ENCODE data around the gene MAPK7. TPM values are rescaled to one million over a fixed set of nuclear protein-coding genes. Genes with fewer than 3 reads are reported as not detected.

Gene MAPK7
- total RNA-seq, 4 donors from 2014 or later, result 35.0 to 60.7 (median 46.5) TPM

GRCh38 chr17:19331543-19332245 lies 46.6 kb upstream of the MAPK7 start:
- no peaks in the 10 kb centered on the region for H3K9me3 ChIP-seq
- peaks cover 0 to under 1% (median 0%) of the 10 kb centered on the region in 4 donors for H3K4me1 ChIP-seq
- no peak overlapping the region for H3K4me3 ChIP-seq
- peak in 1 of 3 donors; percentile 34 for DNase-seq
- TF ChIP-seq POLR2A (IDR thresholded peaks at IDR 0.05) (no peak), CTCF (IDR thresholded peaks at IDR 0.05) (no peak)
- H3K27ac ChIP-seq, result no peak overlapping the region
- H3K27me3 ChIP-seq, result no peaks in the 10 kb centered on the region
- peaks cover 0 to 21% (median 0%) of the 10 kb centered on the region in 3 donors for H3K36me3 ChIP-seq

- DNase-seq, result peak in 1 of 3 donors; percentile 43
These were observed 45.7 kb upstream of the MAPK7 start for GRCh38 chr17:19332371-19333131.

GRCh38 chr17:19333132-19333440 lies 45.2 kb upstream of the MAPK7 start:
- peaks cover 0 to 21% (median 0%) of the 10 kb centered on the region in 3 donors for H3K36me3 ChIP-seq
- peaks cover 0 to 6% (median 3%) of the 10 kb centered on the region in 4 donors for H3K4me1 ChIP-seq
- H3K4me3 ChIP-seq, result no peak overlapping the region
- no peak overlapping the region for H3K27ac ChIP-seq
- no peaks in the 10 kb centered on the region for H3K9me3 ChIP-seq
- no peaks in the 10 kb centered on the region for H3K27me3 ChIP-seq
- DNase-seq, result peak in 1 of 3 donors; percentile 32
- no peak for TF ChIP-seq CTCF (IDR thresholded peaks at IDR 0.05)
- no peak for TF ChIP-seq POLR2A (IDR thresholded peaks at IDR 0.05)

More at GRCh38 chr17:19332371-19333131, 45.7 kb upstream of the MAPK7 start:
- no peak for TF ChIP-seq CTCF (IDR thresholded peaks at IDR 0.05)
- no peak for TF ChIP-seq POLR2A (IDR thresholded peaks at IDR 0.05)
- Histone ChIP-seq H3K27me3 (no peaks in the 10 kb centered on the region), H3K4me1 (peaks cover 0 to 6% (median under 1%) of the 10 kb centered on the region in 4 donors), H3K9me3 (no peaks in the 10 kb centered on the region), H3K36me3 (peaks cover 0 to 21% (median 0%) of the 10 kb centered on the region in 3 donors), H3K4me3 (no peak overlapping the region), H3K27ac (no peak overlapping the region)

- H3K4me1 ChIP-seq, result peaks cover 0 to 6% (median 3%) of the 10 kb centered on the region in 4 donors
- peaks cover 0 to 18% (median 0%) of the 10 kb centered on the region in 3 donors for H3K36me3 ChIP-seq
These were observed 44.5 kb upstream of the MAPK7 start for GRCh38 chr17:19333736-19334290.

More at GRCh38 chr17:19333736-19334290, 44.5 kb upstream of the MAPK7 start:
- TF ChIP-seq POLR2A (IDR thresholded peaks at IDR 0.05) (no peak), CTCF (IDR thresholded peaks at IDR 0.05) (no peak)
- DNase-seq, result peak in 1 of 3 donors; percentile 35
- Histone ChIP-seq H3K4me3 (no peak overlapping the region), H3K9me3 (no peaks in the 10 kb centered on the region), H3K27ac (no peak overlapping the region), H3K27me3 (no peaks in the 10 kb centered on the region)

All from Peyer's patch (tissue), 4 donors.